GM19372 (cell line): Measurements from ENCODE around the gene KIF5C.
"Not testable (repeated sequence)": the region's sequence is repeated elsewhere in the genome, so short reads cannot be mapped to it uniquely, and the experiment has no call there.

Source experiments
- ATAC-seq: cut with Tn5 transposase; IDR thresholded peaks from one replicate; pipeline ENCODE4 v1.9.1; 2021; ENCODE audit warnings: mild to moderate bottlenecking, low read depth, moderate library complexity; ENCODE audit not compliant: unreplicated experiment

KIF5C gene

DNA sequence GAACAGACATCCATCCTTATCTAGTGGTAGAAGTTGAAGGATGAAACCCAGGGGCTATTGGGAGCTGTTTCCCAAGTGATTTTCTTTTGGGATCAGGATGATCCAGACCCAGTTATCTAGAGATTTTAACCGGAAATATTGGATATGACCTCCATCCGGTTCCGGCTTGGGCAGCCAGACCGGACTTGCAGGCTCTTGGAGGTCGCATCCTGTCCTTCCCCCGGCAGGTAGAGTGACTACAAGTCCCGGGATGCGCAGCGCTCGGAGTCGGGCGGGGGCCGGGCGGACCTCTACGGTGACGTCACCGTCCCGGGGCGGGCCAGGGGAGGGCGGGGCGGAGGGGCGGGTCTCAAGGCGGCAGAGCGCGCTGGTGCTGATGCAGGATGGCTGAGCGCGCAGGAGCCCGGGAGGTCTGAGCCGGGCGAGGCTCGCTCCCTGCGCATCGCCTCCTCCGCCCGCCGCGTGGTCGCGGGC lies at the start of gene KIF5C:
Gene KIF5C, plus strand, starts transcription at position 360 of the 474 bp plus-strand sequence. CDS start 391 bp downstream, outside the sequence.
- ATAC-seq: peak; percentile 91

DNA sequence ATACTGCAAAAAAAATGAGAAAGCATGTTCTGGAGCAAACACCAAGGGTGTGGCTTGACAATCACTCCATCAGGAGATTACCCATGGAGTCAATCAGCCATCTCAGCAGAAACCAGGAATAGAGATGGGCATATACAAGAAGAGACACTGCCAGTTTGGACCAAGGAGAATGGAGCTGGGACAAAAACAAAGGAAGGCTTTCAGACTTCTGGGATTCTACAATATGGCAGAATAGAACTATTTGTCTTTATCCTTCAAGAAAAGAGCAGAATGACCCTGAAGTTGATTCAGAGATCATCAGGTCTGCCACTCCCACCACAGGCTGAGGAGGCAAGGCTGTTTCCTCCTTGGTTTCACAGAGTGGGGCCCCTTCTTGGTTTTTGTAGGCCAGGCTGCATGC lies 48.2 kb upstream of the KIF5C start:
- ATAC-seq: no peak

DNA sequence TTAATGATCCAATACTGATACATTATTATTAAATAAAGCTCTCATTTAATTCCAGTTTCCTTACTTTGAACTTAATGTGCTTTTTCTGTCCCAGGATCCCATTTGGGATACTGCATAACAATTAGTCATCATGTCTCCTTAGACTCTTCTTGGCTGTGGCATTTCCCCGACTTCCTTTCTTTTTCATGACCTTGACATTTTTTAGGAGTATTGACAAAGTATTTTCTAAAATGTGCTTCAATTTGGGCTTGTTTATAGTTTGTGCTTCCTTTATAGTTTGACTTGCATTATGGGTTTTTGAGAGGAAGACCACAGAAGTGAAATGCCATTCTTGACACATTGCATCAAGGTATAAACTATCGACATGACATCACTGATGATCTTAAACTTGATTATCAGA lies 46.1 kb upstream of the KIF5C start:
- no peak for ATAC-seq

DNA sequence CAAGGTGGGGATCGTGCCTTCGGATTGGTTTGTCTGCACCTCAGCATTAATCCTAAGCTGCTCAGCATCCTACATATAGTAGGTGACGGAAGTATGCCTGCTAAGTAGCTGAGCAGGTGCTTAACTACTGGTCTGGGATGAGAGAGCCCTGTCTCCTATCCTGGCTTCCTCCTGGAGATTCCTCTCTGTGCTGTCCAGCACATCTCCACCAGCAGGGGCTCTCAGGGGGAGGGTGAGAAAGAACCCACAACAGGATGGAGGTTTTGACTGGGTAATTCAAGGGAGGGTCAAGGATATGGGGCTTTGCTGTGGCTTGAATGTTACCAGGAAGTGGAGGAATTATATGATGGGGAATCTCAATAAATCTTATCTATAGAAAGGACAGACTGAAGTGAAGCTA lies 45.4 kb upstream of the KIF5C start:
- ATAC-seq: no peak

DNA sequence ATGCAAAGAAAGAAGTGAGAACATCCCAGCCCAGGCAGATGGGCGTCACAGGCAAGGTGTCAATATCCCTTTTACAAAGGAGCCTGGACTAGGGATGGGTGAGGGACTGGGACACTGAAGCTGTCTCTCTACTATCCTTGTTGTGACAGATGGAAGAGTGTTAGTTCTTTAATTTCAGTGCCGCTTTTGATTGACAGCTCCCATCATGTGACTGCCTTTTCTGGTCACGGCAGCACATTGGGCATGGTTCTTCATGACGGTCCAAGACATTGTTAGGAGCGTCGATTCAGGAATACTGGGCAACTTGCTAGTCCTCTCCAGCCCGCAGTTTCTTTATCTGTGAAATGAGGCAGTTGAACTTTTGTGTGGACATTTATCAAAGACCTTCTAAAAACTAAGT lies 42.4 kb upstream of the KIF5C start:
- ATAC-seq: no peak

DNA sequence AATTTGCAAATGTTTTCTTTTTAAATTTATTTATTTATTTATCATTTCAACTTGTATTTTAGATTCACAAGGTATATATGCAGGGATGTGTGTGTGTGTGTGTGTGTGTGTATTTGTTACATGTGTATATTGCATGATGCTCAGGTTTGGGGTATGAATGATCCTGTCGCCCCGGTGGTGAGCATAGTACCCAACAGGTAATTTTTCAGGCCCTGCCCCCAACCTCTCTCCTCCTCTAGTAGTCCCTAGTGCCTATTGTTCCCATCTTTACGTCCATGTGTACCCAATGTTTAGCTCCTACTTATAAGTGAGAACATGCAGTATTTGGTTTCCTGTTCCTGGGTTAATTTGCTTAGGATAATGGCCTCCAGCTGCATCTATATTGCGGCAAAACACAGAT lies 33.0 kb upstream of the KIF5C start:
- no peak for ATAC-seq

DNA sequence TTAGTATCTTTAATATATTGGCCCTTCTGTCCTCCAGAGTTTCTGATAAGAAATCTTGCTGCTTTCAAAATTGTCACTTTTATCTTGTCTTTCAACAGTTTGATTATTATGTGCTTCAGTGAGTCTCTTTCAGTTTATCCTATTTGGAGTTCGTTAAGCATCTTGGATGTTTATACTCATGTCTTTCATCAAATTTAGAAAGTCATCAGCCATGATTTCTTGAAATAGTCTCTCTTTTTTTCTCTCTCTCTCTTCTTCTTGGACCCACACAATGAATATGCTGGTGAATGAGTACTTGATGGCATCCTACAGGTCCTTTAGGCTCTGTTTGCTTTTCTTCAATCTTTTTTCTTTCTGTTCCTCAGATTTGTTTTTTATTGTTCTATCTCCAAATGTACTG lies 26.9 kb upstream of the KIF5C start:
- ATAC-seq: no peak

DNA sequence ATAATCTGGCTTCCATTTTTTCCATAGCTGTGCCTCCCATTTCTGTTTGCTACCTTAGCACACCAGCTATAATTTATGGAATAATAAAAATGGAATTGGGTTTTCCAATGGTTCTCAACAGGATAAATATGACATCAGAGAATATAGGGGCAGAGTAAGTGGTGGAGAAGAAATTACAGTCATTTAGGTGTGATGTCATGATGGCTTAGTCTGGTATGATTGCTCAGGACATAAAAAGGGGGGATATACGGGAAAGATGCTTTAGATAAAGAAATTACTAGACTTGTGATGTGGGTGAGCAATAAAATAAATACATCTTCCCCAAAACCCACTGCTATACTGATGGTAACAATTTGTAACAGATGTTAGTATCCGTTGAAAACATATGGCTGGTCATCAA lies 21.6 kb upstream of the KIF5C start:
- no peak for ATAC-seq

DNA sequence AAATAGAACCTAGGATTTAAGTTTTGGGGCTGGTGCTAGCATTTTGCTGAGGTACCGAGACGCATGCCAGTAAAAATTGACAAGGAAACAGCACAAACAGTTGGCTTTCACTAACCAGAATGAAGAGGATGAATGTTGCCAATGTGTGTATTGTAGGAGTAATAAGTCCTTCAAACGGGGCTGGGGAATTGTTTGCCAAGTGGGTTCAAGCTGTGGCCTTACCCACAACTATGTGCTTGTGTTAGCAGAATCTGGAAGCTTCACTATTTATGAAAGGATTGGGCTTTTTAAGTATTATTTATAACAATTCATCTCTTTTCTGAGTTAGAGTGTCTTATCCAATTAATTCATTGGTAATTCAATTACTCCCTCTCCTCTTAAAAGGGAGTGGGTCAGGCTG lies 15.0 kb upstream of the KIF5C start:
- ATAC-seq: no peak

DNA sequence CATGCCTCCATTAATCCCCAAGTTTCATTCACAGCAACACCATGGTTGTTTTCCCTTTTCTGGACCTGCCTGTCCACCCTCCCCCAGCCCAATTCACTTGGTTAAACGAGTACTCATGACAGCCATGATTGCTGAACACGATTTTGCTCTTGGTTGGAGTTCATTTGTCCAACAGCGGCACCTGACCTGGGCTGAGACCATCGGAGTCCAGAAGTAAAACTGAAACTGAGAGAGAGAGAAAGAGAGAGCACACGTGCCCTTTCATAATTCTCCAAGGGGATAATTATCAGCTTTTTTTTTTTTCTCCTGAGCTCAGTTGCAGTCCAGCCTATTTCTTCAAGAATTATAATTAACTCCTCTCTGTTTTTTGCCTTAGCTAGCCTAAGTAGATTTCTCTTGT lies 13.7 kb upstream of the KIF5C start:
- no peak for ATAC-seq

DNA sequence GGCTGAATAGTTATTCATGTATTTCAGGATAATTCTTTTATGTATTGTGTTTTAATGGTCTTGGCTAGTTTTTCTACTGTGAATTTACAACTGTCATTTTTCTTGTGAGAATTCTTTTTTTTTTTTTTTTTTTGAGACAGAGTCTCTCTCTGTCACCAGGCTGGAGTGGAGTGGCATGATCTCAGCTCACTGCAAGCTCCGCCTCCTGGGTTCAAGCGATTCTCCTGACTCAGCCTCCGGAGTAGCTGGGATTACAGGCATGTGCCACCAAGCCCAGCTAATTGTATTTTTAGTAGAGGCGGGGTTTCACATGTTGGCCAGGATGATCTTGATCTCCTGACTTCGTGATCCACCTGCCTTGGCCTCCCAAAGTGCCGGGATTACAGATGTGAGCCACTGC lies 12.5 kb upstream of the KIF5C start:
- ATAC-seq: not testable (repeated sequence)

DNA sequence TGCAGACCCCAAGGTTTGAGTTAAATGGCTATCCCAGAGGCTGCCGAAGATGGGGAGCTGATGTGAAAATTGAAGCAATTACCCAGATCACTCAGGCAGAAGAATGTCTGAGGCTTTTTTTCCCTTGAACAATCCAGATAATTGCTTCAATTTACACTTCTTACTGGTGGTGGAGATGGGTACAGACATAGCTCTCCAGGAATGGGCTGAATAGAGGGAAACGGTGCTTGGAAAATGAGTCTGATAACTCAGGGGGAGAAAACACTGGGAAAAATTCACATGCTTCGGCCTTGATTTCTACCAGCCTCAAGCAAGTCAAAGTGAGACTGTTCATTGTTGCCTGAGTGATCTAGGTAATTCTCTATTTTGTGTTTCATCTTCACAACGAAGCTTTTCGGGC lies 9.5 kb upstream of the KIF5C start:
- no peak for ATAC-seq

DNA sequence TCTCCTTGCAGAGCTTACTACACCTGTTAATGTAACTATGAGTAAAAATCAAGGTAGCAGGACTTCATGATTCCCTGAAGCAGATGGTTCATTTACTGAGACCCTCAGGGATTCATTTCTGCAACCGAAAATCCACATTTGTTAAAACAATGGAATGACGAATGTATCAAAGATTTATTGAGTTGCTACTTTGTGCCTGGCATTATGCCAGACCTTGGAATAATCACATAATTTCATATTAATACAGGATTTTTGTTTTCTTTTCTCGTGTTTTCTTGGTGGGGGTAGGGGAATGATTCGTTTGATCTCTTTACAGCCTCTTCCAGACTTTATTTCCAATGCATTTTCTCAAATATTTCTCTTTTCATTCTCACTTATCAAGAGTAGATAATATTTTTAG lies 8.9 kb upstream of the KIF5C start:
- no peak for ATAC-seq

DNA sequence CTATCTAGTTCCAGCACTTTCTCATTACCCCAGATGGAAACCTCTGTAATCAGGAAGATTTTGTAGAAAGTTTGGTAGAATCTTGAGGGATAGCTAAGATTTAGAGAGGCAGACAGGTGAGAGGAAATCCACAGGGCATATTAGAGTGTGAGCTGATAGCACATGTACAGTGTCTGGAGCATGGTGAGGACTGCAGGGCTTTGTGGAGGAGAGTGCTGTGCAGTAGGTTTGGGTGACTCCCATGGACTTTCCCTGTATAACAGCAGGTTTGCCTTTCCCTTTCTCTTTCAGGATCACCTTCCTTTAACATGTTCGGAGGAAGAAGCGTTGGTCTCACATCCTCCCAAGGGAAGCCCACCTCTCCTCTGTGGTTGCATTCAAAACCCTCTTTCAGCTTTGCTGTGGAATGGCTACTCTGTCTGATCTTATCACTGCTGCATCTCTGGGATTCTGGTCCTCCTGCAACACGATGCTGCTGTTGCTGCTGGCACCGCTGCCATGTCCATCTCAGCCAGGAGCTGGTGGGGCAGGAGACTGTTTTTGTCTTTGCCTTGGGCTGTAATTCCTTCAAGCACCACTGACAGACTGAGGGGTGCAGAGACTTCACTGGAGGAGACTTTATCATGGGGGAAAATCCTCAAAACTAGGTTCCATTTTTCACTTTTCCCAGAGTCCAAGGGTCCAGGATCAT lies 7.8 kb upstream of the KIF5C start:
- ATAC-seq: no peak

DNA sequence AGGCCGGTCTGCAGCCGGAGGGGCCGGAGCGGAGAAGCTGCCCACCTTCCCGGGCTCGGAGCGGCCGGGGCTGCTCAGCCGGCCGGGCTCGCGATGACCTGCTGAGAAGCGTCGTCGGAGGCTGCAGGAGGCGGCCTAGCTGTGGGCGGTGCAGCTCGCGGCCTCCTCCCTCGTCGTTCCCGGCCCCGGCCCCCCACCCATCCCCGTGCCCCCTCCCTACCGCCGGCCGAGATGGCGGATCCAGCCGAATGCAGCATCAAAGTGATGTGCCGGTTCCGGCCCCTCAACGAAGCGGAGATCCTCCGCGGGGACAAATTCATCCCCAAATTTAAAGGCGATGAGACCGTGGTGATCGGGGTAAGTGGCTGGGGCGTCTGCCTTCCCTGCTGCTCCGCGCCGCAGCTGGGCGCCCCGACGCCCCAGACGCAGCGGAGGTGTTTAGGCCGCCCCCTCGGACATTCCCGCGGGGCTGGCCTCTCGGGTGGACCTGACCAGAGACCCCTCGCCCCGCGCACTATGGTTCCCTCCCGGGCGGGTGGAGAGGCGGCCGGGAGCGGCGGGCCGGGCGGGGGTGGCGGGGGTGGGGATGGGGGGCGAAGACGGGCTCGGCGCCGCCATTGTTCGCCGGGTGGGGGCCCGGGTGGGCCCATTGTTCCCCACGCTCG lies 492 bp downstream of the KIF5C start:
- ATAC-seq: peak; percentile 36

DNA sequence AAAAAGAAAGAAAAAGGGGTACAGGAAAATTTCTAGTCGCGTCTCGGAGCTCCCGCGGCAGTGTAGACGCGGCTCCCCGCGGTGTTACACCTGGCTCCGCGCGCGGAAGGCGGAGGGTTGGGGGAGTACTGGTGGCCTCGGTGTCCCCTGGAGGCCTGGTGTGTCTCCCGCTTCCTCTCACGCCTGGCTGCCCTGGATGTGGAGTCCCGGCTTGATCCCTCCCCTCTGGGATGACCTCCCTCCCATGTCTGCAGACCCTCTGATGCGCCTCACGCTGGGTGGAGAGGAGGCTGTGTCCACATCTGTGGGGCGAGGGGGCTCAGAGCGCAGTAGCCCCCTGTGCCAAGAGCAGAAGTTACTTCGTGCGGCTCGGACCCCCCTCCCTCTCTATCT lies 1.2 kb downstream of the KIF5C start:
- ATAC-seq: no peak

DNA sequence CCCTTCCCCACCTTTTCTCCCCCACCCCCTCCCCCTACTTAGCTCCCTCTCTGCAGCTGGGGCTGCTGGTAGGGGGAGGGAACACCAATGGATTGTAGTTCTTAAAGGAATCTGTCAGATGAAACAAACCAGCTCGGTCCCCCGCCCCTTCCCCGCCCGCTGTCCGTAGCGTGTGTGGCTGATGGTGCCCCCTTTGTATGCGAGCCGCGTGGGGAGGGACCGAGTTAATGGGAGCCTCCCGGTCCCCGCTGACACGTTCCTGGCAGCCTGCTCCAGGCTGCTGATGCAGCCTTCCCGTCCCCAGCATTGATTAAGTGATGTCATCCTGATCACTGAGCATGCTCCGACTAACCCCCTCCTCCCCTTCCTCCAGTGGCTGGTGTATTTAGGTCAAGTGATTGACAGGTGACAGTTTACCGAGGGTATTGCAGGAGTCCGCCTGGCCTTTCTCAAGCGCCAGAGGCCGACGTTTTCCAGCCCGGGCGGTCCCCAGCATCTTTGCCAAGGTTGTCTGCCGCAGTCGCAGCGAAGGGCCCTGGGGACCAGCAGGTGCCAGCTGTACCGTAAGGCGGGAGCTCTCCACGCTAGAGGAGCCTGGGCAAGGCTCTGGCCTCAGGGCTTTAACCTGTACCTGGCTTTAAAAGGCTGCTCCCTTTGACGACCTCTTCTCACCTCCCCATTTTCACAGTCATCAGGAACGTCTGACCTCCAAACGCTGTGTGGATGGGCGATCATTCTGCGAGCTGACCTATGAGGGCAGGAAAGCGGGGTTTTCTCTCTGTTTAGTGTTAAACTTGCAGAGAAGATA lies 1.8 kb downstream of the KIF5C start:
- peak; percentile 25 for ATAC-seq

DNA sequence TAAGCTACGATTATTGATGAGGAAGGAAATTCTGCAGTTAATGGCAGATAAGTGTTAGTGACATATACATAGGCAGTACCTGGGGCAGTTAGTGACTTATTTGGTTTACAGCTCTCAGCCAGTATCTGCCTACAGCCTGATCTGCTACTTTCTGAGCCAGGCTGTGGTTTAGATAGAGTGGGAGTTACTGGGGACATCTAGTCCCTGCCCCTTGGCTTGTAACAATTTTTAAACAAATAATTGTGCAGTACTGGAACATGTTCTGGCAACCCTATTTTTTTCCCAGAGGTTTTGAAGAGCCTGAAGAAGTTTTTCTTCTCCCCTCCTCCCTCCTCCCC lies 2.3 kb downstream of the KIF5C start:
- no peak for ATAC-seq

DNA sequence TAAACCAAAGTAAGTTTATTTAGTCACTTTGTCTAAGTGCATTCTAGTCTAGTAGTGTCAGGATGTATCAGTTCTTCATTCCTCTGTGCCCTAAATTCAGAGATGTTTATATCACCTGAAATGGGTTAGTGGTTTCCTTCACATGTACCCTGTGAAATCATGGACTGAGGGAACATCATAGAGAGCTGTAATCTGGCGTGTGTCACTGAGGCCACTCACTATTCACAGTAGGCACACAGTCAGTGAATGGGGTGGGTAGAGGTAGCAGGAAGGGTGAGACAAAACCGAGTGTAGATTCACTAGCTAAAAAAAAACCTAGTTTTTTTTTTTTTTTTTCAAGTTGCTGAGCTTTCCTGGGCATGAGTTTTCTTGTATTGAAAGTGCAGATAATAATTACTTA lies 5.6 kb downstream of the KIF5C start:
- no peak for ATAC-seq

DNA sequence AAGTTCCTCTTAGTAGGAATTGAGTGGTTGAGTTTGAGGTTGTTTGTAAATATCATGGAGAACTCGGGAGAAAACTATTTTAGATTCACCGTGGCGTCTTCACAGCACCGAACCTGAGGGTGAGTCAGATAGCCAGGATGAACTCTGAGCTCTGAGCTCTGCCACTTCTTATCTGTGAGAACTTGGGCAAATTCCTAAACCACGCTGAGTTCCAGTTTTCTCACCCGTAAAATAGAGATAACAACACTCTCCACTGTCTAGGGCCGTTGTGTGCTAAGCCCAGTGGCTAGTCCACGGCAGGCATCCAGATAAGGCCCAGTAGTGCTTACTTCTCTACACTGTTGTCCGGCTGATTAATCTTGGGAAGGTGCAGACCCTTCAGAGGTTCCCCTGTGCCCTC lies 7.0 kb downstream of the KIF5C start:
- no peak for ATAC-seq

DNA sequence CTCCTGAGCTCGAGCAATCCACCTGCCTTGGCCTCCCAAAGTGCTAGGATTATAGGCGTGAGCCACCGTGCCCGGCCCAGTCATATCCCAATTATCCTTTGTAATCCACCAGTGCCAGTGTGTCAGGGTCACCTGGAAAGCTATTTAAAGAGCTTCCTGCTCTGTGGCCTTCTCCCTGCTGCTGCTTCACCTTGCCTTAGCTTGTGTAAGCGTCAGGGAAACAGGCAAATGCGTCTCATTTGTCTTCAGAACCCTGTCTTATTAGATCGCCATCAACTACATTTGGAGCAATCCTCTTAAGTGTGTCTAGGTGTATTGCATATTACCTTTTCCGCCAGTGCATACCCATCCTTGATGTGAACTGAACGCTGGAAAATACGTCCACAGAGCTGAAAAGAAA lies 10.2 kb downstream of the KIF5C start:
- no peak for ATAC-seq

DNA sequence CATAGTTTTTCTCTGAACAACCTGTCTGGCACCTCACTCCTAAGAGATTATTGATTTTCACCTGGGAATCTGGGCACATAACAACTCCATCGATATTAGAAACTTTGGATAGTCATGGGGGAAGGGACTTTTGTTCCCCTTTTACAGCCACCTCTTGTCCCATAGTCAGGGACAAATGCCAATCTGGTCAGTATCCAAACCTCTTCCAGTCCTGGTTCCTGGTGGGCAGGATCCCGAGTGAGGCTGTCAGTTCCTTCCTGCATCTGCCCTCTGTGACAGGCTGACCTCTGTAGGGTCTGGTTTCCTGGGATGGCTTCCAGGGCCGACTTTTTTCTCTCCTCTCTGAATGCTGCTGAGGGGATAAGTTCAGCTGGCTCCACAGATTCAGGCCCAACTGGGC lies 11.0 kb downstream of the KIF5C start:
- ATAC-seq: no peak
